K562 (cell line): Measurements from ENCODE around the gene CCNI. TPM values are rescaled to one million over a fixed set of nuclear protein-coding genes. Genes with fewer than 3 reads are reported as not detected.
A peak's percentile ranks its signal among the peaks of the same experiment; 100 is the strongest.

Experiments
- ARHGAP35 ChIP-seq: fragments of 450-650 bp; IDR thresholded peaks from 2 replicates; pipeline ENCODE4 v1.6.1; 2018; ENCODE audit not compliant: partially characterized antibody
- C11orf30 ChIP-seq: fragments of 450-650 bp; IDR thresholded peaks from 2 replicates; pipeline ENCODE4 v1.6.1; 2016; ENCODE audit warnings: low read depth, mild to moderate bottlenecking
- E2F3 ChIP-seq: fragments of 250-450 bp; sonication (Bioruptor Pico); IDR thresholded peaks from 2 replicates; pipeline ENCODE4 v1.4.0; 2020; ENCODE audit warnings: mild to moderate bottlenecking
- FOS ChIP-seq: IDR thresholded peaks from 3 replicates; pipeline ENCODE4 v1.6.1; 2011; ENCODE audit not compliant: insufficient read length; ENCODE audit errors: extremely low read depth
- GTF2A2 ChIP-seq: IDR thresholded peaks from 2 replicates; pipeline ENCODE4 v1.6.1; 2016; ENCODE audit warnings: mild to moderate bottlenecking, missing genetic modification characterization, missing compliant biosample characterization
- HLTF ChIP-seq: fragments of 450-650 bp; IDR thresholded peaks from 2 replicates; pipeline ENCODE4 v1.6.1; 2016
- HNRNPLL ChIP-seq: fragments of 200-400 bp; formaldehyde crosslinking; IDR thresholded peaks from 2 replicates; pipeline ENCODE4 v1.6.1; 2017; ENCODE audit warnings: low read length, low read depth, mild to moderate bottlenecking; ENCODE audit not compliant: poor library complexity, severe bottlenecking
- HNRNPUL1 ChIP-seq: fragments of 200-400 bp; formaldehyde crosslinking; IDR thresholded peaks from 2 replicates; pipeline ENCODE4 v1.6.1; 2017; ENCODE audit warnings: low read length
- IFI16 ChIP-seq: fragments of 250-450 bp; sonication (Bioruptor Pico); IDR thresholded peaks from 2 replicates; pipeline ENCODE4 v2.1.2; 2022; ENCODE audit warnings: mild to moderate bottlenecking, inconsistent platforms
- KDM4B ChIP-seq, 2 experiments: fragments of 450-650 bp in 1 of 2; sonication (generic) in 1 of 2; IDR thresholded peaks; 2 replicates each; pipeline ENCODE4 v1.6.1; 2016 to 2017; ENCODE audit warnings: borderline replicate concordance in 2 of 2, antibody characterized with exemption in 1 of 2, low read depth in 1 of 2, mild to moderate bottlenecking in 1 of 2
- KLF13 ChIP-seq: fragments of 450-650 bp; IDR thresholded peaks from 2 replicates; pipeline ENCODE4 v1.6.1; 2016; ENCODE audit warnings: missing genetic modification characterization, low read depth, mild to moderate bottlenecking, missing compliant biosample characterization, moderate library complexity, borderline replicate concordance
- LCOR ChIP-seq: sonication (generic); formaldehyde crosslinking; IDR thresholded peaks from 2 replicates; pipeline ENCODE4 v1.8.0; 2022; ENCODE audit warnings: mild to moderate bottlenecking, missing genetic modification reagents
- MYBL2 ChIP-seq, 2 experiments: fragments of 450-650 bp in 1 of 2; sonication (generic) in 1 of 2; formaldehyde crosslinking in 1 of 2; IDR thresholded peaks; 2 replicates each; pipeline versions ENCODE4 v1.6.1 to v1.8.1; 2017 to 2022; ENCODE audit warnings: borderline replicate concordance in 1 of 2, inconsistent platforms in 1 of 2, low read depth in 1 of 2, mild to moderate bottlenecking in 1 of 2, missing genetic modification reagents in 1 of 2, moderate library complexity in 1 of 2
- NFE2 ChIP-seq: IDR thresholded peaks from 2 replicates; pipeline ENCODE4 v1.6.1; 2014; ENCODE audit warnings: antibody characterized with exemption, low read depth
- PURB ChIP-seq: sonication (generic); formaldehyde crosslinking; IDR thresholded peaks from 2 replicates; pipeline ENCODE4 v1.9.0; 2021; ENCODE audit warnings: low read depth, mild to moderate bottlenecking, missing genetic modification reagents
- SIX5 ChIP-seq, 2 experiments: IDR thresholded peaks; 2 replicates each; pipeline ENCODE4 v1.6.1; 2011; ENCODE audit warnings: low read length in 2 of 2, borderline replicate concordance in 1 of 2, low read depth in 1 of 2, mild to moderate bottlenecking in 1 of 2, moderate library complexity in 1 of 2; ENCODE audit not compliant: insufficient read depth in 1 of 2
- ZNF146 ChIP-seq: IDR thresholded peaks from one replicate; pipeline ENCODE4 v1.6.1; 2018; ENCODE audit warnings: missing compliant biosample characterization; ENCODE audit not compliant: unreplicated experiment
- ZNF197 ChIP-seq: fragments of 200-800 bp; sonication (Bioruptor generic); IDR thresholded peaks from 2 replicates; pipeline ENCODE4 v1.6.1; 2016; ENCODE audit warnings: low read depth, missing genetic modification characterization, missing compliant biosample characterization
- ZNF699 ChIP-seq: fragments of 250-450 bp; sonication (Bioruptor Pico); IDR thresholded peaks from 2 replicates; pipeline ENCODE4 v1.8.0; 2021; ENCODE audit warnings: mild to moderate bottlenecking, moderate library complexity; ENCODE audit not compliant: insufficient replicate concordance
- polyA plus RNA-seq, 8 experiments: library from polyadenylated mRNA; depleted of rRNA in 4 of 8; stranded (reverse) in 5 of 8; unstranded in 3 of 8; fragments of >200 nt; fragmentation: Nextera tagmentation in 2 of 8; fragmentation: Illumina TruSeq in 1 of 8; extraction: Ambion mirVana in 2 of 8; extraction: Trizol in 1 of 8; gene quantifications; 2 replicates each; pipeline versions ENCODE4 v1.2.1 to v1.2.3, GENCODE V29; 2011 to 2014; ENCODE audit warnings: inconsistent platforms in 1 of 8, missing spikeins in 1 of 8
- total RNA-seq, 7 experiments: library from RNA; depleted of rRNA in 6 of 7; stranded (reverse); fragments of >200 nt in 6 of 7; fragmentation: Illumina TruSeq in 2 of 7; extraction: Trizol in 2 of 7; gene quantifications; 2 replicates each; pipeline versions ENCODE4 v1.2.1 to v1.2.3, GENCODE V29; 2011 to 2021; ENCODE audit warnings: low replicate concordance in 1 of 7
- TF ChIP-seq, protein P1 (sequence below): sonication (generic); formaldehyde crosslinking; IDR thresholded peaks from 2 replicates; pipeline ENCODE4 v1.8.1; 2022; ENCODE audit warnings: missing genetic modification reagents
- TF ChIP-seq, protein P2 (sequence below): fragments of 450-650 bp; formaldehyde crosslinking; IDR thresholded peaks from 2 replicates; pipeline ENCODE4 v1.4.0; 2020; ENCODE audit warnings: mild to moderate bottlenecking, mixed read lengths
- TF ChIP-seq, protein P3 (sequence below): fragments of 250-450 bp; sonication (Bioruptor Pico); IDR thresholded peaks from 2 replicates; pipeline ENCODE4 v1.4.0; 2020; ENCODE audit warnings: mild to moderate bottlenecking, moderate library complexity, borderline replicate concordance

CCNI gene
- total and polyA plus RNA-seq, 9 of the 15 experiments (the other 6 are each of a cell fraction or from before 2014, with no cell fraction given), result 43.3 to 159 (median 98.5) TPM

DNA sequence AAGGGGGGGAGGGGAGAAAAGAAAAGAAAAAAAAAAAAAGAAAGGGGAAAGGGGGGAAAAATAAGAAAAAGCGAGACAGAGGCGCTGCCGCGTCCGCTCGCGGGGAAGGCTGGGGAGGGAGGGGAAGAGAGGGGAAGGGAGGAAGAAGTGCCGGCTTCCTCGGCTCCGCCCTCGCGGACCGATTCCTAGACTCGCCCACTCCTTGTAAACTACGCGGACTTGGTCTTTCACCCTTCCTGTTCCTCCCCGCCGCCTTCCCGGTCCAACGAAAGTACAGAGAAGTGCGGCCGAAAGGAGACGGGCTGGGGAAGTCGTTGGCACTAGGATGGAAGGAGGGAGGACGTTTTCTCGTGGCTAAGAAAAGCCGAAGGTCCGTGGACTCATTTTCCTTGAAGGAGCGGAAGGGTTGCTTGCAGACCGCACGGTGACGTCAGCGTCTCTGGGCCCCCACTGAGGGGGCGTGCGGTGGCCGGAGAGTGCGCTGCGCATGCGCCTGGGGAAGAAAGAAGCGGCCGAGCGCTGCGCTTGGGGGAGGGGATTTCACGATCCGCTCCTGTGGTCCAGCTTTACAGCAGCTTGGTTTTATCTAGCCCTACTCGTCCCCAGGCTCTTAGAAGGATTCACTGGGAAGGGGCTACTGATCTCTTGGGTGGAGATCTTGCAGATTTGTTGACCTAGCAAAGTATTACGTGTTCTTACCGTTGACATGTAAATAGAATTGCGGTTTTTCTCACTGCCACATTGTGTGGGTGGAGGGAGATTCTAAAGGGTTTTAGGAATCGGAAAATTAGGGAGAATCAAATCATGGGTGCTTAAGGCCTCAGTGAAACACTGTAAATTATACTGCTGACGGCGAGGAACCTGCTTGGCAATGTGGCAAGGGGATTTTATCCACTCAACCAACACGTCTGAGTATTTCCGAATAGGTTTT is at the start of gene CCNI (continued):
- TF ChIP-seq, protein P1, sequence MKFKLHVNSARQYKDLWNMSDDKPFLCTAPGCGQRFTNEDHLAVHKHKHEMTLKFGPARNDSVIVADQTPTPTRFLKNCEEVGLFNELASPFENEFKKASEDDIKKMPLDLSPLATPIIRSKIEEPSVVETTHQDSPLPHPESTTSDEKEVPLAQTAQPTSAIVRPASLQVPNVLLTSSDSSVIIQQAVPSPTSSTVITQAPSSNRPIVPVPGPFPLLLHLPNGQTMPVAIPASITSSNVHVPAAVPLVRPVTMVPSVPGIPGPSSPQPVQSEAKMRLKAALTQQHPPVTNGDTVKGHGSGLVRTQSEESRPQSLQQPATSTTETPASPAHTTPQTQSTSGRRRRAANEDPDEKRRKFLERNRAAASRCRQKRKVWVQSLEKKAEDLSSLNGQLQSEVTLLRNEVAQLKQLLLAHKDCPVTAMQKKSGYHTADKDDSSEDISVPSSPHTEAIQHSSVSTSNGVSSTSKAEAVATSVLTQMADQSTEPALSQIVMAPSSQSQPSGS (CRISPR knock-in tag), result peak; percentile 100
- no peak for TF ChIP-seq E2F3
- peak; percentile 78 for TF ChIP-seq HLTF
- TF ChIP-seq KLF13 (tag), result peak; percentile 95
- no peak; the same call in 1 of the 2 replicates for TF ChIP-seq MYBL2 (IDR thresholded peaks at IDR 0.05; ENCODE audit: low read depth)
- TF ChIP-seq MYBL2 (CRISPR knock-in tag; IDR thresholded peaks at IDR 0.05; ENCODE audit: borderline replicate concordance), result no peak
- no peak for TF ChIP-seq PURB (CRISPR knock-in tag)
- no peak for TF ChIP-seq ARHGAP35
- TF ChIP-seq GTF2A2 (tag), result peak; percentile 85
- no peak for TF ChIP-seq FOS
- TF ChIP-seq HNRNPUL1, result no peak
- peak in 1 of 2 experiments; percentile 24; a peak in 1 of 4 replicates for TF ChIP-seq KDM4B (IDR thresholded peaks at IDR 0.05; ENCODE audit: borderline replicate concordance in 2 of 2, low read depth in 1 of 2)
- peak; percentile 67 for TF ChIP-seq C11orf30
- no peak for TF ChIP-seq ZNF699 (CRISPR knock-in tag)
- TF ChIP-seq NFE2, result peak; percentile 40
- TF ChIP-seq, protein P2, sequence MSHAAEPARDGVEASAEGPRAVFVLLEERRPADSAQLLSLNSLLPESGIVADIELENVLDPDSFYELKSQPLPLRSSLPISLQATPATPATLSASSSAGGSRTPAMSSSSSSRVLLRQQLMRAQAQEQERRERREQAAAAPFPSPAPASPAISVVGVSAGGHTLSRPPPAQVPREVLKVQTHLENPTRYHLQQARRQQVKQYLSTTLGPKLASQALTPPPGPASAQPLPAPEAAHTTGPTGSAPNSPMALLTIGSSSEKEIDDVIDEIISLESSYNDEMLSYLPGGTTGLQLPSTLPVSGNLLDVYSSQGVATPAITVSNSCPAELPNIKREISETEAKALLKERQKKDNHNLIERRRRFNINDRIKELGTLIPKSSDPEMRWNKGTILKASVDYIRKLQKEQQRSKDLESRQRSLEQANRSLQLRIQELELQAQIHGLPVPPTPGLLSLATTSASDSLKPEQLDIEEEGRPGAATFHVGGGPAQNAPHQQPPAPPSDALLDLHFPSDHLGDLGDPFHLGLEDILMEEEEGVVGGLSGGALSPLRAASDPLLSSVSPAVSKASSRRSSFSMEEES (CRISPR knock-in tag), result no peak
- no peak for TF ChIP-seq ZNF146 (CRISPR knock-in tag)
- TF ChIP-seq ZNF197 (CRISPR knock-in tag), result peak; percentile 68
- TF ChIP-seq, protein P3, sequence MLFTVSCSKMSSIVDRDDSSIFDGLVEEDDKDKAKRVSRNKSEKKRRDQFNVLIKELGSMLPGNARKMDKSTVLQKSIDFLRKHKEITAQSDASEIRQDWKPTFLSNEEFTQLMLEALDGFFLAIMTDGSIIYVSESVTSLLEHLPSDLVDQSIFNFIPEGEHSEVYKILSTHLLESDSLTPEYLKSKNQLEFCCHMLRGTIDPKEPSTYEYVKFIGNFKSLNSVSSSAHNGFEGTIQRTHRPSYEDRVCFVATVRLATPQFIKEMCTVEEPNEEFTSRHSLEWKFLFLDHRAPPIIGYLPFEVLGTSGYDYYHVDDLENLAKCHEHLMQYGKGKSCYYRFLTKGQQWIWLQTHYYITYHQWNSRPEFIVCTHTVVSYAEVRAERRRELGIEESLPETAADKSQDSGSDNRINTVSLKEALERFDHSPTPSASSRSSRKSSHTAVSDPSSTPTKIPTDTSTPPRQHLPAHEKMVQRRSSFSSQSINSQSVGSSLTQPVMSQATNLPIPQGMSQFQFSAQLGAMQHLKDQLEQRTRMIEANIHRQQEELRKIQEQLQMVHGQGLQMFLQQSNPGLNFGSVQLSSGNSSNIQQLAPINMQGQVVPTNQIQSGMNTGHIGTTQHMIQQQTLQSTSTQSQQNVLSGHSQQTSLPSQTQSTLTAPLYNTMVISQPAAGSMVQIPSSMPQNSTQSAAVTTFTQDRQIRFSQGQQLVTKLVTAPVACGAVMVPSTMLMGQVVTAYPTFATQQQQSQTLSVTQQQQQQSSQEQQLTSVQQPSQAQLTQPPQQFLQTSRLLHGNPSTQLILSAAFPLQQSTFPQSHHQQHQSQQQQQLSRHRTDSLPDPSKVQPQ (CRISPR knock-in tag), result no peak
- TF ChIP-seq IFI16, result no peak
- peak; percentile 84 for TF ChIP-seq HNRNPLL
- no peak for TF ChIP-seq SIX5 (IDR thresholded peaks at IDR 0.05; ENCODE audit: borderline replicate concordance in 1 of 2, insufficient read depth in 1 of 2, low read depth in 1 of 2, low read length in 2 of 2)
- peak; percentile 97 for TF ChIP-seq LCOR (CRISPR knock-in tag)
